DLD1 (cell line): ENCODE measurements around the gene TGFBR2.

Experiments
- in situ Hi-C: cut with HindIII; loops from 2 replicates; pipeline ENCODE4 v1.10.0; 2017; ENCODE audit warnings: low sequenced_read_pairs

Gene TGFBR2

DNA sequence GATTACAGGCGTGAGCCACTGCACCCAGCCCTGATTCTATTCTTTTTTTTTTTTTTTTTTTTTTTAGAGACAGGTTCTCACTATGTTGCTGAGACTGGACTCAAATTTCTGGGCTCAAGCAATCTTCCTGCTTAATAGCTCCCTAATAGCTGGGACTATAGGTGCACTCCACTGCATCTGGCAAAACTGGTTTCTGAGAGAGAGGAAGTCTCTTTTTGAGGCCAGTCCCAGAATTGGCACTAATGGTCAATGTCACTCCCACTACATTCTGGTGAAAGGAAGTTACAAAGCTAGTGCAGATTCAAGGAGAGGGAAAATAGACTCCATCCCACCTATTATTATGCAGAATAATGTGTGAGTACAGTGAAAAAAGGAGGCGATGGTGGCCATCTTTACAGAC, 5.8 kb upstream of the TGFBR2 start:
- in situ Hi-C loops: no loop called here

- in situ Hi-C loops: no loop called here
Observed at GRCh38 chr3:30602946-30603345, 3.5 kb upstream of the TGFBR2 start.

DNA sequence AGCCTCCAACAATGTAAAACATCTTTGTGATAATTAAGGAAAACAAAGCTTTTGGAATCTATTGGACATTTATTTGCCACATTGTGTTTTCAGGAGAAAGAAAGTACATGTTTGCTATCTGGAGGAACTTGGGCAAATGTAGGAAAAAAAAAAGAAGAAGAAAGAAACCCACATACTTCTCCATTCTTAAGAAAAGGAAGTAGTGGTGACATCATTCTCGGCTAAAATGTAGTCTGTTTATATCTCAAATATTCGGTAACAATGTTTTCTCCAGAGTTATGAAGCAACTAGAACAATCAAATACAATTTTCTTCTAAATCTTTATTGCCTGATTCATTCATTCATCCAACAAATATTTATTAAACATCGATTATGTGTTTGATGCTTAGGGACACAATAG, 2.3 kb upstream of the TGFBR2 start:
- in situ Hi-C loops: no loop called here

DNA sequence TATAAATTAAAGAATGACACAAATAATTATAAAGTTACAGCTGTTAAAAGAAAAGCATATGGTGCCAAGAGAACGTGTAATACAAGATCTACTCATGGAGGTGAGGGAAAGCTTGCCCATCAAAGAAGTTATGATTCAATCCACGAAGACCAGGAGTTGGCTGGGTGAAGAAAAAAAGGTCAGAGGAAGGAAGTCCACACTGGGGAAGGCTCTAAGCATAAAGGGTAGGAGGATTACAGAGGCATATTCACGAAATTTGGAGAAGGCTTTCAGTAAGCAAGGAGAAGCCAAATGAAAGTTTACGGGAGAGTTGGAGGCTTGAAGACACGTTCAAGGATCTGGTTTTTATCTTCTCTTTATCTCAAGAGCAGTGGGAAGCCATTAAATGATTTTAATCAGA, 1.8 kb upstream of the TGFBR2 start:
- in situ Hi-C loops: no loop called here

- in situ Hi-C loops: no loop called here
Observed at GRCh38 chr3:30605005-30605404, 1.4 kb upstream of the TGFBR2 start.

GRCh38 chr3:30605706-30606300, 598 bp upstream of the TGFBR2 start:
- in situ Hi-C loops: no loop called here

DNA sequence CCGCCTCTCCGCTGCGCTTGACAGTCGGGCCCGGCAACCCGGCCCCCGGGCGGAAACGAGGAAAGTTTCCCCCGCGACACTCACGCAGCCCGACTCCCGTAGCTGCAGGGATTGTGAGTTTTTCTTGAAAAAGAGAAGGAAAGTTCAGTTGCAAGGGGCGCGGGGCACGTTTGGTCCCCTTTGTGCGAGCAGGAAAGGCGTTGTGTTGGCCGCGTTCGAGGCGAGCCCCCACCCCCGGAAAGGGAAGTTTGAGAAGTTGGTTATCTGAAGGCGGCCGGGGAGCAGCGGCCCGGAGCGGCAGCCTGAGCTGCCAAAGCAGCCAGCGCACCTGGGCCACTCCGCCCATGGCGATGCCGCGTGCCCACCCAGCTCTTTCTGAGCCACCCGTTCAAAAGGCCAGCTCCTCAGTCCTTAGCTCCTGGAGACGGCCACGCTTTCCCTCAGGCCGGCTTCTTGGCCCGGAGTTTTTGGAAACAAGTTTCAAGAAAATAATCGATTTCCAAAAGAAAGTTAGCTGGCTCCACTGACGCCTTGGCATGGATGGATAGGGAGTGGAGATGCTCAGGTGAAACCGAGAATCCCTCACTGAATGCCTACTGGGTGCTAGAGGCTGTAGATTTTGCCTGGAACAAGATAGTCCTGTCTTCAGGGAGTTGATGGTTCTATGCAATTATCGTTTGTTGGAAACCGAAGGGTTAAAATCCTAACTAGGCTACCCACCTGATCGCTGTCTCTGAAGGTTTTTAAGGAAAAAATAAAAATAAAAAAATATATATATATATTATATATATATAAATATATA, 832 bp downstream of the TGFBR2 start:
- in situ Hi-C loops: no loop called here

DNA sequence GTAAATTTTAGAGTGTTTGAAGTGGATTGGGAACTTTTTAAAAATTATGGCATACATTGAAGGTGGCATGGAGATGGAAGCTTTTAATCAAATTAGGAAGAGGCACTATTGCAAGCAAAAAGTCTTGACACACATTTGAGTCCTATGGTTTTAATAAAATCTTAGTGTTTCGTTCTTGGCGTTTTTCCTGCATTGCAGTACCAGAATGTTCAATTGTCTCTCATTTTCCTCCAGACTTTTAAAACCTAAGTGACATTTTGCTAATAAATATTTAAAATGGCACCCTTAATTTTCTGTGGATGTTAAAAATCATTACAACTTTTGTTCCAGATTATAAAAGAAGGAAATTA, 2.2 kb downstream of the TGFBR2 start:
- in situ Hi-C loops: no loop called here

GRCh38 chr3:30609930-30610701, 3.7 kb downstream of the TGFBR2 start:
- in situ Hi-C loops: no loop called here

- in situ Hi-C loops: no loop called here
Observed at GRCh38 chr3:30610702-30611368, 4.4 kb downstream of the TGFBR2 start.

GRCh38 chr3:30611613-30612436, 5.4 kb downstream of the TGFBR2 start:
- in situ Hi-C loops: no loop called here

DNA sequence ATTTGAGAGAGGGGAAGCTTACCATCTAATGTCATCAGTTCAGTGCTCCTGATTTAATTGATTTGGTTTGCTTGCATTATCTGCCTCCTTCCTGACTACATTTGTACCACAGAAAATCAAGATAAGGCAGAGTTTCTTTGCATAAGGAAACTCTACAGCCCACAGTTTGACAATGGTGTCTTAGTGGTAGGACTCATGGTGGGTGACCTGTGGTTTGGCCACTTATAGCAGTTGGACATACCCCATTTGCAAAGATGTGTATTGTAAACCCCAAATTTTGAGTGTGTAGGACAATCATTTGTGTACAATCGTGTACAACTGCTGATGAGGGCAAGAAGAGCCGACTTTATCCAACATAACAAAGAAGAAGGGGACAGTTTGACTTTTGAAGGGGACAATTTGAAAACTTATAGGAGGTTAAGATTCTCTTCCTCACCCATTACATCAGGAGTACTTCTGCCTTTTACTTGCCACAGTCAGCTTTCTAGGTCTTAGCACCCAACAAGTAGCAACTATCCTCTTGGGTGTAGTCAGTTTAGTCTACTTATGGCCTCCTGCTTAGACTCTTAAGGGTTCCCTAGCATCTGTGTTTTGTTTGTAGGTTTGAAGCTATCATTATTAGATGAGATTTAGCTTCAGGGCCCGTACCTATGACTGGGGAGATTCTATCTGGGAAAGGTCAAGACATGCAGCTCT, 6.2 kb downstream of the TGFBR2 start:
- in situ Hi-C loops: no loop called here

- in situ Hi-C loops: no loop called here
Observed at GRCh38 chr3:30613133-30613825, 6.9 kb downstream of the TGFBR2 start.

DNA sequence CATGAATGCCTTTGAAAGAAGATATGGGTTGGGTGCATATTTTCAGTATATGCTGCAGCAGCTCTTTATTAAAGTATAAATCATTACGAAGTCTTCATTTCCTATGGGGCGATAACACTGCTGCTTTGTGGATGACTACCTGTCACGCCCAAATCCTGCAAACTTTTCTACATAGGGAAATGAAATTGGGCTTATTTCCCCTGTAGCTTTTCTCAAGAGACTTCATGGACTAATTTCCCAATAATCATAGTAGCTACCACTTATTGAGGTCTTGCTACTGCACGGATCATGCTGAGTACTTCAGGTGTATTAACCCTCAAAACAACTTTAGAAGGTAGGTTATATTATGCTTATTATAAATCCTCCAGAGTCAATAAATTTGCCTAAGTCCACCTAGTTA, 8.0 kb downstream of the TGFBR2 start:
- in situ Hi-C loops: no loop called here

DNA sequence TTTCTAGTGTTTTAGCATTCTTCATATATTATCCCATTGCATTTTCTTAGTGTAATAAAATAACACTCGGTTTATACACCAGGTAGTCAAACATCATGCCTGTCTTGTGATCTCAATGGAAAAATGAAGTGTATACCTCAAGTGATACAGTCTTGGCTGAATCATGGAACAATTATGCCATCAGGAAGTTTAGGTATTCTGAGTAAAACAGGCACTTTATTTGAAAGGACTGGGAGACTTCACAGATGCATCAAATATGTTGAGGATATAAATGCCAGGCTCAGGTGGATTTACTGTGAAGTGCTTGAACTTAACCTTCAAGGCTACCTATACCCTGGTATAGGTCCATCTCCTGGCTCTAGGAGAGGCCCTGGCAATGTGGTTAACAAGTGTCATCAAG, 8.5 kb downstream of the TGFBR2 start:
- in situ Hi-C loops: no loop called here

- in situ Hi-C loops: no loop called here
Observed at GRCh38 chr3:30615615-30616346, 9.4 kb downstream of the TGFBR2 start.

GRCh38 chr3:30616347-30617027, 10.1 kb downstream of the TGFBR2 start:
- in situ Hi-C loops: no loop called here

GRCh38 chr3:30617069-30617468, 10.7 kb downstream of the TGFBR2 start:
- in situ Hi-C loops: no loop called here
